ENCODE results near the gene ZNF496.
"Not testable (repeated sequence)": the region's sequence is repeated elsewhere in the genome, so short reads cannot be mapped to it uniquely, and the experiment has no call there.

- not testable (repeated sequence) for TF ChIP-seq CTCF (IDR thresholded peaks at IDR 0.05); POLR2A (IDR thresholded peaks at IDR 0.05; ENCODE audit: low read depth); POLR2AphosphoS5 (IDR thresholded peaks at IDR 0.05); EP300 (IDR thresholded peaks at IDR 0.05)
Observed at GRCh38 chr1:247355160-247355559, 23.5 kb upstream of the ZNF496 start.

Measured in esophagus muscularis mucosa (tissue), 4 donors.